NK-92 (cell line): Measurements from ENCODE around the gene IVNS1ABP.
"Not testable (repeated sequence)": the region's sequence is repeated elsewhere in the genome, so short reads cannot be mapped to it uniquely, and the experiment has no call there.

Experiments
- DNase-seq: peaks from one replicate; lab custom pipeline; 2025; ENCODE audit not compliant: unreplicated experiment; lab: John Stamatoyannopoulos, UW

The IVNS1ABP gene

DNA sequence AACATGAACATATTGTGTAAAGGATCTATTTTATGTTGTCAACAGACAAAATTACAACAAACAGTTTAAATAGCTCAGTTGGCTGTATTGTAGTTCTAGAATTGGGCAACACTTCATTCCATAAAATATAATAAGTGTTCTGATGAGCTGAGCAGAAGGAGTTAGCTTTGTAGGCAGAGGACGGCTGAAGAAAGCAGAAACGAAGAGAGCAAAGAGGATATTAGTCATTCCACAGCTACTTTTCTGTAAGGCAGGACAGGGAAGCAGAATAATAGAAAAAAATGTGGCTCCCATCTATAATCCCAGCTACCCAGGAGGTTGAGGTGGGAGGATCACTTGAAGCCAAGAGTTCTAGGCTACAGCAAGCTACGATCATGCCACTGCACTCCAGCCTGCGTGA lies 20.2 kb upstream of the IVNS1ABP start:
- no peak for DNase-seq

DNA sequence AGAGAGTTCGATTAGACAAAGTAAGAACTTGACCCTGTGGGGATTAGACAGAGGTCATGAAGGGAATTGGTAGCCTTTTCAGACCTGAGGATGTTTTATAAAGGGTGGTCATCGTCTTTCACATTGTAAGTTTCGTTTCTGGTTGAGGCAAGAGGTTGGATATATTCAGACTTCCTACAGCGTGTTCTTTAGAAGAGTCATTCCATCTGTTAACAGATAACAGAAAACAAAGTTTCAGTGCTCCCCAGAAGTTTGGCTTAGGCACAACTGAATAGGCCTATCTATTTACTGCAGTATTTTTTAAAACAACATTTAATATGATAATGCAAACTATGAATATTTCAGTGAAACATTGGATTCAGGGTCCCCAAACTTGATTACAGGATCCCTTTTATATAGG lies 17.1 kb upstream of the IVNS1ABP start:
- no peak for DNase-seq

DNA sequence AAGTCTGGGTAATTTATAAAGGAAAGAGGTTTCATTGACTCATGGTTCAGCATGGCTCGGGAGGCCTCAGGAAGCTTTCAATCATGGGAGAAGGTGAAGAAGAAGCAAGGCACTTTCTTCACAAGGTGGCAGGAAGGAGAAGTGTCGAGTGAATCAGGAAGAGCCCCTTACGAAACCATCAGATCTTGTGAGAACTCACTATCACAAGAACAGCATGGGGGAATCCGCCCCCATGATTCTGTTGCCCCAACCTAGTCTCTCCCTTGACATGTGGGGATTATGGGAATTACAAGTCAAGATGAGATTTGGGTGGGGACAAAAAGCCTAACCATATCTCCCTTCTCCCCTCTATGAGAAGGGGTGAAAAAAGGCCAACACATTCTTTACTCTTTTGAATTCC lies 11.2 kb upstream of the IVNS1ABP start:
- no peak for DNase-seq

DNA sequence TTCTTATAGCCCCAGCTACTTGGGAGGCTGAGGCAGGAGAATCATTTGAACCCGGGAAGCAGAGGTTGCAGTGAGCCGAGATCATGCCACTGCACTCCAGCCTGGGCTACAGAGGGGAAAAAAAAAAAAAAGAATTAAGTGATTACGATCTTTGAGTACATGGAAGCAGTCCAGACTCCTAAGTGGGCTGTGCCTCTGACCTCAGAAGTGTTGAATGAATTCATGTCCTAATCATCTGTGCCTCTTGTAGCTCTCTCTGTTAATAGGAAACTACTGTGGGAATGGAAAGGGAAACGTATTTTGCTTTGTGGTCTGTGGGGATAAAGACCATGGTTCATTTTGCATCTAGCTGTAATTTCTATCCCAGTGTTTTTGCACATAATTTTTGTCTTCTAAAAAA lies 8.4 kb upstream of the IVNS1ABP start:
- no peak for DNase-seq

DNA sequence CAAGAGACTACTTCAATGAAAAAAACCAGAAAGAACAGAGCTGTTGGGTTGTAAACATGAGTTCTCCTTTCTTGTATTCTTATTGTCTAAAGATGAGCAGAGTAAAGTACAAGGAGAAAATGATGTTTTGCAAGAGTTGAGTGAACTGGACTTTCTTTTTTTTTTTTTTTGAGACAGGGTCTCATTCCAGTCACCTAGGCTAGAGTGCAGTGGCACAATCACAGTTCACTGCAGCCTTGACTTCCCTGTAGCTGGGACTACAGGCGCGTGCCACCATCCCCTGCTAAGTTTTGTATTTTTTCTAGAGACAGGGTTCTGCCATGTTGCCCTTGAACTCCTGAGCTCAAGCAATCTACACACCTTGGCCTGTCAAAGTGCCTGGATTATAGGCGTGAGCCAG lies 7.1 kb upstream of the IVNS1ABP start:
- no peak for DNase-seq

DNA sequence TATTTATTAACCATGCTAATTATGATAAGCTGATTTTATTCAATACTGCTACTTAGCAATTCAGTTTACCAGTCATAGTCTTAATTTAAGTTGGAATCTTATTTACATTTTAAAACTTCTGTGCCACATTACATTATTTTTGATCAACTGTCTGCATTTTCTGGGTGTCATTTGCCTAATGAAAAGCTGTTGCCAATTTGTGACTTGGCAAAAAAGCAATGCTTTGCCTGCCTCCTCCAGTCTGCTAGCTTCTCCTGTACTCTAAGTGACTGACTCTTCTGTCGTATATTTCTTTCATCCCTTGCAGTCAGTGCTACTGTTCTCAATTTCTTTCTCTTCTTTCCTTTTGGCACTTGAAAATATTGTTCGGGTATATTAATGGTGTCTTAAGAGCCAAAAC lies 5.6 kb upstream of the IVNS1ABP start:
- no peak for DNase-seq

DNA sequence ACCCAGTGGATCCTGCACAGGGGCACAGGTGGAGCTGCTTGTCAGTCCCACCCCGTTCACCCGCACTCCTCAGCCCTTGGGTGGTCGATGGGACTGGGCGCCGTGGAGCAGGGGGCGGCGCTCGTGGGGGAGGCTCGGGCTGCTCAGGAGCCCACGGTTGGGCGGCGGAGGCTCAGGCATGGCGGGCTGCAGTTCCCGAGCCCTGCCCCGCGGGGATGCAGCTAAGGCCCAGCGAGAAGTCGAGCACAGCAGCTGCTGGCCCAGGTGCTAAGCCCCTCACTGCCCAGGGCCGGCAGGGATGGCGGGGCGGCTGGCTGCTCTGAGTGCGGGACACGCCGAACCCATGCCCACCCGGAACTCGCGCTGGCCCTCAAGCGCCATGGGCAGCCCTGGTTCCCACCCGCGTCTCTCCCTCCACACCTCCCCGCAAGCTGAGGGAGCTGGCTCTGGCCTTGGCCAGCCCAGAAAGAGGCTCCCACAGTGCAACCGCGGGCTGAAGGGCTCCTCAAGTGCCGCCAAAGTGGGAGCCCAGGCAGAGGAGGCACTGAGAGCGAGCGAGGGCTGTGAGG lies 4.7 kb upstream of the IVNS1ABP start:
- DNase-seq = not testable (repeated sequence)

DNA sequence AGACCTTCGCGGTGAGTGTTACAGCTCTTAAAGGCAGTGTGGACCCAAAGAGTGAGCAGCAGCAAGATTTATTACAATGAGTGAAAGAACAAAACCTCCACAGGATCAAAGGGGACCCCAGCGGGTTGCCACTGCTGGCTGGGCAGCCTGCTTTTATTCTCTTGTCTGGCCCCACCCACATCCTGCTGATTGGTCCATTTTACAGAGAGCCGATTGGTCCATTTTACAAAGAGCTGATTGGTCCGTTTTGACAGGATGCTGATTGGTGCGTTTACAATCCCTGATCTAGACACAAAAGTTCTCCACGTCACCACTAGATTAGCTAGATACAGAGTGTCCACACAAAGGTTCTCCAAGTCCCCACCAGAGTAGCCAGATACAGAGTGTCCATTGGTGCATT lies 4.1 kb upstream of the IVNS1ABP start:
- DNase-seq = not testable (repeated sequence)

DNA sequence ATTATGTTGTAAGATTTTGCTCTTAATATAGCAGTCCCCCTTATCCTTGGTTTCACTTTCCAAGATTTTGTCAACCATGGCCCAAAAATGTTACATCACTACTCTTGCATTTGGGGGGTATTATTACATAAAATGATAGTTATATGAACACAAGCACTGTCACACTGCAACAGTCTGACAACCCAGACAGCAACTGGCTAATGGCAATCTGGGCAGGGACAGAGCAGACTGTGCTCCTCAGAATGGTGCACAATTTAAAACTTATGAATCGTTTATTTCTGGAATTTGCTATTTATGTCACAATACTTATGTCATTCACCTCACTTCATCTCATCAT lies 2.1 kb upstream of the IVNS1ABP start:
- no peak for DNase-seq

DNA sequence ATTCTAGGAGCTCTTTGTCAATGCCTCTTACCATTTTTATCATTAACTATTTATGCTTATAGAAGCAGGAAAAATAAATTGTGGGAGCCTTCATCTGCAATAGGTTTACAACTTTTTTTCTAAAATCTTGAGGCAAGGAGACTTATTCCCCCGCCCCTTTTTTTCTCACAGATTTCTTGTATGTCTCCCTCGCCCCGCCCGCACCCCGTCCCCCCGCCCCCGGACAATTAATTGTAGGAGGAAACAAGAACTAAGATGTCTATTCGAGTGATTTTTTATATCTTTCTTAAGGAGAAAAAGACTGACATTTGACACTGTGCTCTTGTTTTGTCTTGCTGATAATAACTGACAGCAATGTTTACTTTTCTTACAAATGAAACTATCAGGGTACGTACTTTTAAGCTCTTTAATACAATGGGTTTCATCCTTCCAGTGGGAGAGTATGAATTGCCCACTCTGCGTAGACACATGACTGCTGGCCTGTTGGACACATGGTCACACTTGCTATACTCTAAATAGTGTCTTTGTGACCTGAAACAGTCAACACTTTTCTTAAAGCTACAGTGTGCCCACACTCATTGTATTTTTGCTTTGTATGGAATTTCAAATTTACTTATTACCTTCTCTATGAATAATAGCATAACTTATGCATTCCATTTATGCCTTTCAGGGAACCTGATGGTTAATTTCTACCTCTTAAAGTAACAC lies 1.5 kb upstream of the IVNS1ABP start:
- no peak for DNase-seq

DNA sequence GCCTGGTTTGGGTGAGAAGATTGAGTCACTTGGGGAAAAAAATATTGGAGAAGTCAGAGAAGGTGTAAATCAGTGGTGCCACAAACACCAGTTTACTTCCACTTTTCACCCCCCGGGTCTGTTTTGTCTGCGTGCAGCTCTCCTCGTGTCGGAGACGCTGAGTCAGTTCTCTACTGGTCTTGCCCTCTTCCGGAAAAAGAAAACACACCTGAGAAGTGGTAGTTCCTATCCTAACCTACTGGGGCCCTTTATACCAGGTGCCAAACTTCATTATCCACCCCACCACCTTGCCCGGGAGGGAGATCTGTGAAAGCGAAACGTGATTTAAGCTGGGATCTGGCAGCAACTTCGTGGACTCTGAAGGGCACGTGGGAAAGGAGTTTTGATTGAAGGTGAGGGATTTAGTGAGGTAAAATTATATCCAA lies 855 bp upstream of the IVNS1ABP start:
- DNase-seq = no peak

DNA sequence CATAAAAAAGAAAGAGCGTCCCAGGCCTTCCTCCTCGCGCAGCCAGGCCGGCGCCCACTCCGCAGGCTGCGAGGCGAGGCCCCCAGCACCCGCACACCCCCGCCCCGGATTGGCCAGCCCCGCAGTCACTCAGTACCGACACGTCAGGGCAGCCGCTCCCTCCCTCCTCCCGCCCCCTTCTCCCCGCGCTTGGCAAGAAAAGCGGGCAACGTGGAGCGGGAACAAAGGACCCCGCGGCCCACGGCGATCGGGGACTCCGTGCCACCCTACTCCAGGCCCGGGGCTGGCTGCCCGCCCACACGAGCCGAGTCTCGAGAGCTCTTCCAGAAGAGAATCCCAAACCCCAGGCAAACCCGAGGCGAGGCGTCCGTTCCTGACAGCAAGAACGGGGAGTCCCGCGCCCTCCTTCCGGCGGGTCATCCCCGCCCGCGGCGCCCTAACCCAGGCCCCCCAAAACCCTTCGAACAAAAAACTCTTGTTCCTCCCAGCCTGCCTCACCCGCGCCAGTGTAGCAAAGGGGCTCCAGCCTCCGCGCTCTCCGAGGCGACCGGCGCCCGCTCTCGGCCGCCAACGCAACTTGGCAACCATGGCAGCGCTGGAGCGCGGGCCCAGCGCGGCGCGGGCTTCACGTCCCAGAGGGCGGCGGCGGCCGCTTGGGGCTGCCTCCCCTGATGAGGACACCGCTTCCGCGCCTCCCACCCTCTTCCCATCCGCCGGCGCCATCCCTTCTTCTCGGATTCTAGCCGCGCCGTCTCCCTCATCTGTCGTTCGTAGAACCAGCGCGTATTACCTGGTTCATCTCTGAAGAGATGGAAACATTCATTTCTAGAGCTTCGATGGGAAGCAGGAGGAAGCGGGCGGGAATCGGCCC lies 645 bp downstream of the IVNS1ABP start:
- peak; percentile 77 for DNase-seq

DNA sequence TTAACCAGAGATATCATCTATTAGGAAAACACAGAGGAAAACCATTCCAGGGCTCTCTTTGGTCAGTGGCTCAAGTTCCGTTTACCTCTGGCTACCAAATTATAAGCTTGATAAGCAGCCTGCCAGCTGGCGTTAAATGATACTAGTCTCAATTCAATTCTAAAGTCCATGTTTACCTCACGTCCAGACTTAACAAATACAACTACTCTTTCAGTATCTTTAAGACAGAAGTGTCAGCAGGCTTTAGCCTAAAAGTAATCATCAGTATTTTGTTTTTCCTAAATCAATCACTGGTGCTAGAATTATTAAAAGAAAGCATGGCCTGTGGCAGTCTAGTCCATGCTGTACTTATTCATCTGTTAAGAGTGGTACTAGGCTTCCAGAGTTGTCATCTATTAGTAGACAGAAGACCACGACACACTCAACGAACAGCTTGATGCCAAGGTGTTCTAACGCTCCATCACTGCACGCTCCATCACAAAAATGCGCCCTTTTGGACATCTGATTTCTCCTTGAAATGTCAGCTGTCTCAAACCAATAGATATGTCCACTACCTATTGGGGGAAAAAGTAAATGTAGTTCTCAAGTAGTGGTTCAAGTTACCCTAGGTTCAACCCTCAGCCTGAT lies 1.5 kb downstream of the IVNS1ABP start:
- DNase-seq = no peak

DNA sequence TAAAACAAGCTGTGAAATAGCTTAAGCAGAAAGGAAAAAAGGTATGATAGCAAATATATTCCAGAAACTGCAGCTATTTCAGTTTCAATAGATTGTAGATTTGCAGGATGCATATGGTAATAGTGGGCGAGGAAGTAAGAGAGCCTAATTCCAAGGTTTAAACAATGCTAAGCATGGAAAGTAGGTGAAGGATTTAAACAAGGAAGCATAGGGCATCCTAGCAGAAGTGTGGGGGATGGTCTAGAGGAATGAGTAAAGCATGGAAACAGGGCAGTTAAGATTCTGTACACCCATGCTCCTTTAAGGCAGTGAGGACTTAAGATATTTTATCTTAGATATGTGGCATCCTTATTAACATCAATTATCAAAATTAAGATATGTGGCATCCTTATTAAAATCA lies 2.6 kb downstream of the IVNS1ABP start:
- no peak for DNase-seq

DNA sequence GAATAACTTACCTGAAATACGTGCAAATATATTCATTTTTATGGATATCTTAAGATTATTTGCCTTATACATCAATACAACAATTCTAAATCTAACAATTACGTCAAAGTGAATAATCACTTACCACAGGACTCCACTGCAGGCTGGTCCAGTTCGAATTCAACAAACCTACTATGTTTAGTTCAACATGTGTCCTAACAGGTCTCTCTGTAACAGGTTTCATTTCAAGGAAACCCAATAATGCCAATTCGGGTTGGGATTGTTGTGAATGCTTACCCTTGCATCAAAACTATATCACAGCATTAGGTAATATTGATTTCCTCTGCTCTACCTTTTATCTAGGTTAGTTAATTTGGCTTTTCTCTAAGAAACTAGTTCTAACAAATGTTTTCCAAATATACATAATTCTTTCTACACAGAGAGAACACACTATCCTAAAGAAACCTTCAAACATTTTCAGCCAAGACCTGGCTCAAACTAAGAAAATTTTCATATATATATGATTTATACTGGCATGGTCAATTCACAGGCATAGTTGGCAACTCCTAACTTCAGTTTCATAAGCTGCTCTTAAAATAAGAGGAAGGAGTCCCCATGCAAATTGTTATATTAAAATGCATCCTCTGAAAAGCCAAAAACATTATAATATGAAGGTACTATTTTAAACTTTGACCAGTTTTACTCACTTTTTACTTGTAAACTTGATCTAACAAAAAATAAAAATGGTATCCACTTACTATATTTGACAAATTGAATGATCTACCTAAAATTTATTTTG lies 4.5 kb downstream of the IVNS1ABP start:
- no peak for DNase-seq

DNA sequence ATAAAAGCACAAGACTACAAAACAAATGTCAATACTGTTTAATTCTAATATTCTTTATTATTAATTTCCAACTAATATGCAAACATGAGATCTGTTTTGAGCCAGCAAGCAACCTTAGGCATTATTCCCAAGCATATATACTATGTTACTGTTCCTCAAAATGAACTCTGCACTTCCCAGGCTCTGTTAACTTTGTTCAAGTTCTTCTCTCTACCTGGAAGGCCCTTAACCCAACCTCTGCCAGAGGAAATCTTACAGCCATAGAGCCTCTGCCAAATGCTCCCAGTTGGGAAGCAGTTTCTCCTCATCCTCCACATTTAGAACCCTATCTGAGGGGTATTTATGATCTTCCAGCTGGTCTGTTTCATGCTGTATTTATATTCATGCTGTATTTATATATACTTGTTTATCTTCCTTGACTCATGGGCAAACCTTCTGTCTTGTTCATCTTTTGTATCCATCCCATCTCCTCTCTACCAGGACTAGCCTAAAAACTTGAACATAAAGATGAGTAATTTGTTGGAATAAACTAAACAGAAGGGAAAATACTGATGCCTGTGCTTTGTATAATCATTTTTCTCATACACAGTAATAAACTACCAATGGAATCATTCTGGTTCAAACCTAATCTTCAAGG lies 5.3 kb downstream of the IVNS1ABP start:
- DNase-seq = no peak

DNA sequence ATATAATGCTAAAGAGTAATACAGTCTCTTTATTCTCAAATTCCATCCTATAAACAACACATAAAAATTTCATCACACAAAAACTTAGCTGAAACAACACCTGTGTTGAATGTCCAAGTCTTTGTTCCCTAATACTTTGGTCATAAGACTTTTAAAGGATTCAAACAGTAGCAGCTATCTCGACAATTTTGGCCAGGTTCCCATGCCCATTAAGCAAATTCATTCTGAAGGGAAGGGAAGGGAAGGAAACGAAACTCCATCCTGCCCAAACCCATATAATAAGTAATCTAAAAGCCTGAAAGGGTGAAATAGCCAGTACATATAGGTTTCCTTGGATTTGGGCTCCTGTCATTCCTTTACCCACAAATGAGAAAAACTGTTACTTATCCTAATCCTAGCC lies 7.5 kb downstream of the IVNS1ABP start:
- no peak for DNase-seq

DNA sequence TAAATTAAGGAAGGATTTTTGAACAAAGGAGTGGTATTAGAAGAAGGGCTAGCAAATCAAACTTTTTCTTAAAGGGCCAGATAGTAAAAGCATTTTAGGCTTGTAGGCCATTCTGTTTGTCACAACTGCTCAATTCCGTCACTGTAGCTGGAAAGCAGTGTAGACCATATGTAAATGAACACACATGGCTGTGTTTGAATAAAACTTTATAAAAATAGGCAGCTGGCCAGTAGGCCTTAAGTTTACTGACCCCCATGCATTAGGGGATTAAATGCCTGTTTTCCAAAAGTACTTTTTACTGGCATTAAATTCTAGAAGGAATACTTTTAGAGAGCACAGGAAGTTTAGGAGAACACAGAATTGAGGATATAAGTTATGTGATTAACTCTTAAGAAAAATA lies 8.9 kb downstream of the IVNS1ABP start:
- DNase-seq = no peak

DNA sequence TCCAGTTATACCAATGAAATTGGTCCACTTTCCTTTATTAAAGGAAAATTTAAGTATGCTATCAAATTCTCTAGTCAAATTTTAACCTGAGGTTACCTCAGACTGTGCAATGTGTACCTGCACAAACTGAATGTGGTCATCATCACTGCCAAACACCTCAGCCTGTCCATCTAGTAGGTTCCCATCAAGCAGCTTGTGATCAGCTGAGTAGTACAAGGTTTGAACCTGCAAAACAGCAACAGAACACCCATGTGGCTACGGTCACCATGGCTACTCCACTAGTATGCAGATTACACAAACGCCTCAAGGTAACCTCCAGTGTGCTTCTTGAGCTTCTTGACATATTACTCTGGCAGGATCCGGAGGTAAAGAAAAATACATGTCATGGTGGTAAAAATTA lies 11.6 kb downstream of the IVNS1ABP start:
- no peak for DNase-seq

DNA sequence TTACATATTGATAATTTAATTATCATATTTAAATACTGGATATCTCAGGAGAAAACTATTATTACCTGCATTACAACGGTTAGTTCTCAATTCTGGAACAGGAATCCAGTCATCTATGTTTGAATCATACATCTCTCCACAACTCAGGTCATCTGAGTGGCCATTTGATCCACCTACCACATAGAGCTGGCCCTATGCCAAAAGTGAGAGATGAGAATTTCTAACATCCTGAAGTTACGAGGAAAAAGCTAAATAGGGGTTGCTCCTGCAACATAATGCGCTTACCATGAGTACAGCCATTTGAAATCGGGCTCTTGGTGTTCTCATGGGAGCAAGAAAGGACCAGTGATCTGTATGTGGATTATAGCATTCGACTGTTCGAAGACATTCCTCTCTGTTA lies 16.9 kb downstream of the IVNS1ABP start:
- DNase-seq = no peak

DNA sequence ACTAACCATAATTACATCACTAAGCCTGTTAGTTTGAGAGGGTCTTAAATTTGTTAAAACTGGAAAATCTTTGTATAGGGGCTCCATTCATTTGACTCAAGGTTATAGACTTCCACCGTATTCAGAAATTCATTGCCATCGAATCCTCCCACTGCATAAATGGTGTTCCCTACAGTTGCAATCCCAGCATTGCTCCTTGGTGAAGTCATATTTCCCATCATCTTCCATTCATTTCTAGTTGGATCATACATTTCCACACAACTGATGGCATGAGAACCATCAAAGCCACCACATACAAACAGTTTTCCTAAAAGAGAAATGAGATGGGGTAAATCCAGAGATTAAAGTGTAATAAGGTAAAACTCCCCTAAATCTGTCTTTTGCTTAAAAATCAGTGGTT lies 19.1 kb downstream of the IVNS1ABP start:
- DNase-seq = no peak
